Osteocyte (in vitro differentiated cells): ENCODE results near the gene CAPNS1. TPM values are rescaled to one million over a fixed set of nuclear protein-coding genes. Genes with fewer than 3 reads are reported as not detected.
A peak's percentile ranks its signal among the peaks of the same experiment; 100 is the strongest.

Experiments
- DNase-seq: peaks from one replicate; pipeline ENCODE4 v3.0.0; 2021; ENCODE audit warnings: mixed read lengths; ENCODE audit not compliant: unreplicated experiment; ENCODE audit errors: extremely low spot score
- H3K27ac Mint-ChIP-seq: one replicate; pipeline ENCODE4 v1.8.0; 2021; ENCODE audit warnings: mild to moderate bottlenecking, mixed read lengths; ENCODE audit not compliant: unreplicated experiment
- H3K27me3 Mint-ChIP-seq: one replicate; pipeline ENCODE4 v1.8.0; 2021; ENCODE audit warnings: mixed read lengths; ENCODE audit not compliant: unreplicated experiment
- H3K36me3 Mint-ChIP-seq: one replicate; pipeline ENCODE4 v1.8.0; 2021; ENCODE audit warnings: mixed read lengths; ENCODE audit not compliant: unreplicated experiment
- H3K4me1 Mint-ChIP-seq: one replicate; pipeline ENCODE4 v1.8.0; 2021; ENCODE audit warnings: mixed read lengths; ENCODE audit not compliant: unreplicated experiment
- H3K4me3 Mint-ChIP-seq: one replicate; pipeline ENCODE4 v1.8.0; 2021; ENCODE audit warnings: mild to moderate bottlenecking, moderate library complexity, mixed read lengths; ENCODE audit not compliant: unreplicated experiment
- H3K9me3 Mint-ChIP-seq: one replicate; pipeline ENCODE4 v1.8.0; 2021; ENCODE audit warnings: mixed read lengths; ENCODE audit not compliant: unreplicated experiment
- total RNA-seq: library from RNA; stranded (reverse); gene quantifications from 2 replicates; pipeline ENCODE4 v1.2.1, GENCODE V29; 2021
- TF ChIP-seq, protein P1 (sequence below): fragments of 200-600 bp; sonication (generic); IDR thresholded peaks from 2 replicates; pipeline ENCODE4 v1.5.0; 2021; ENCODE audit warnings: antibody characterized with exemption, mild to moderate bottlenecking, moderate library complexity

CAPNS1 gene
- total RNA-seq, 1 donor from 2014 or later: 789 TPM

DNA sequence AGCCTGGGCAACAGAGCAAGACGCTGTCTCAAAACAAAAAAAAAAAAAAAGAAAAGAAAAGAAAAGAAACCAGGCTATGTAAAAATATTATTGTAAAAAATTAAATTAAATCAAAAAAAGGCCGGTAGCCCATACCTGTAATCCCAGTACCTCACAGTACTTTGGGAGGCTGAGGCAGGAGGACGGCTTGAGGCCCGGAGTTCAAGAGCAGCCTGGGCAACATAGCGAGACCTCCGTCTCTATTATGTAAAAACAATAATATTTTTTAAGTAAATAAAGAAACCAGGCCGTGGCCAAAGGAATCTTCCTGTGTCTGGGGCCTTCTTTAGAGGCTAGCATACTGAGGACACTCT lies 770 bp upstream of the CAPNS1 start:
- TF ChIP-seq, protein P1, sequence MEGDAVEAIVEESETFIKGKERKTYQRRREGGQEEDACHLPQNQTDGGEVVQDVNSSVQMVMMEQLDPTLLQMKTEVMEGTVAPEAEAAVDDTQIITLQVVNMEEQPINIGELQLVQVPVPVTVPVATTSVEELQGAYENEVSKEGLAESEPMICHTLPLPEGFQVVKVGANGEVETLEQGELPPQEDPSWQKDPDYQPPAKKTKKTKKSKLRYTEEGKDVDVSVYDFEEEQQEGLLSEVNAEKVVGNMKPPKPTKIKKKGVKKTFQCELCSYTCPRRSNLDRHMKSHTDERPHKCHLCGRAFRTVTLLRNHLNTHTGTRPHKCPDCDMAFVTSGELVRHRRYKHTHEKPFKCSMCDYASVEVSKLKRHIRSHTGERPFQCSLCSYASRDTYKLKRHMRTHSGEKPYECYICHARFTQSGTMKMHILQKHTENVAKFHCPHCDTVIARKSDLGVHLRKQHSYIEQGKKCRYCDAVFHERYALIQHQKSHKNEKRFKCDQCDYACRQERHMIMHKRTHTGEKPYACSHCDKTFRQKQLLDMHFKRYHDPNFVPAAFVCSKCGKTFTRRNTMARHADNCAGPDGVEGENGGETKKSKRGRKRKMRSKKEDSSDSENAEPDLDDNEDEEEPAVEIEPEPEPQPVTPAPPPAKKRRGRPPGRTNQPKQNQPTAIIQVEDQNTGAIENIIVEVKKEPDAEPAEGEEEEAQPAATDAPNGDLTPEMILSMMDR: no peak
- Mint-ChIP-seq H3K9me3 (no peaks in the 10 kb centered on the region), H3K36me3 (peaks cover 18% of the 10 kb centered on the region), H3K27me3 (no peaks in the 10 kb centered on the region), H3K4me3 (peak overlapping the region; percentile 97), H3K4me1 (peaks cover 32% of the 10 kb centered on the region), H3K27ac (peak overlapping the region; percentile 97)
- no peak for DNase-seq

DNA sequence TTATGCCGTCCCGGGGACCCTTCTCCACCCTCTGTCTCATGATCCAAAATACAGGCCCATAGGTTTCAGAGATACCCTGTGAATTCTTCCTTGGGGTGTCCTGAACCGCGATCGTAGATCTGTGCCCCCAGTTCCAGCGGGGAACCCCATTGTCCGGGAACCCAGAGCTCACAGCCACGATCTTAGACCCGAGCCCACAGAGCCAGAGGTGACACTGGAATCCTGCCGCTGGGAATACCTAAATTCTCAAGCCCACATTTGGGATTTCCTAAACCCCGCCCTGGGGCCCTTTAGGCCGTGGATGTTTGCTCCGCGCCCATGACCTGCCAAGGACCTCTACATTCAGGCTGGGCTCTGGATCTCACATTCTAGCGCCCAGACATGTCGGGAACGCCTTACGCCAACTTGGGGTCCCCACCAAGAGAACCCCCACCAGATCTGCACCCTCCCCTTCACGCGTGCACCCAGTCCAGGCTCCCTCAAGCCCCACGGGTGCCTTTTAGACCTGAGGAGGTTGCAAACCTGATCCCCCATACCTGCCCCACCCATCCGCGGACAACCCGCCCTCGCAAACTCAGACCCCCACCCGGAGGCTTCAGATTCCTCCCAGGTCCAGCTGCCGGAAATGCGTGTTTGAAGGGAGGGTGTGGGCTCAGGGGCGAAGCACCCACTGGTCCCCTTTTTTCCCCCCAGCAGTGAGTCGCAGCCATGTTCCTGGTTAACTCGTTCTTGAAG lies 605 bp downstream of the CAPNS1 start:
- H3K4me3 Mint-ChIP-seq: peak overlapping the region; percentile 97

GRCh38 chr19:36141039-36141927 lies 1.4 kb downstream of the CAPNS1 start:
- Mint-ChIP-seq H3K4me1 (peaks cover 22% of the 10 kb centered on the region), H3K36me3 (peaks cover 33% of the 10 kb centered on the region), H3K9me3 (no peaks in the 10 kb centered on the region), H3K4me3 (peak overlapping the region; percentile 97), H3K27me3 (no peaks in the 10 kb centered on the region), H3K27ac (peak overlapping the region; percentile 81)
- peak; percentile 94 for DNase-seq
- TF ChIP-seq, protein P1: no peak

More for the DNA sequence above, 605 bp downstream of the CAPNS1 start:
- no peaks in the 10 kb centered on the region for H3K27me3 Mint-ChIP-seq
- H3K9me3 Mint-ChIP-seq: no peaks in the 10 kb centered on the region
- peaks cover 28% of the 10 kb centered on the region for H3K4me1 Mint-ChIP-seq
- H3K36me3 Mint-ChIP-seq: peaks cover 25% of the 10 kb centered on the region
- no peak for DNase-seq
- TF ChIP-seq, protein P1: no peak
- H3K27ac Mint-ChIP-seq: peak overlapping the region; percentile 97

DNA sequence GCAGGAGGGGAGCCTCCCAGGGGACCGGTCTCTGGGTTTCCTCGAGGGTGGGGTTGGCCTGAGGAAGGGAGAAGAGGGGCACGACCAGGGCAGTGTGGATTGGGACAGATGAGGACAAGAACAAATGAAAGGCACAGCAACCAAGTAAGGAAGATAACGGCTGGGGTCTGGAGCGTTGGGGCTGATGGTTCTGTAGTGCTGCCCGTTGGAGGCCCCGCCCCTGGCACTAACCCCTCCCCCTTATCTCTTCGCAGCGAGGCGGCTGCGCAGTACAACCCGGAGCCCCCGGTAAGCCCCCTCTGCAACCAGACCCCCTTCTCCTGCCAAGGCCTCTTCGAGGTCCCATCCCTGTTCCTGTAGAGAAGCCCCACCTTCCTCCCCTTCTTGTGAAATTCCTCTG lies 2.2 kb downstream of the CAPNS1 start:
- Mint-ChIP-seq H3K4me3 (peak overlapping the region; percentile 85), H3K27me3 (no peaks in the 10 kb centered on the region), H3K4me1 (peaks cover 14% of the 10 kb centered on the region), H3K36me3 (peaks cover 41% of the 10 kb centered on the region), H3K27ac (peak overlapping the region; percentile 52), H3K9me3 (no peaks in the 10 kb centered on the region)
- TF ChIP-seq, protein P1: no peak
- no peak for DNase-seq

GRCh38 chr19:36142496-36142895 lies 2.6 kb downstream of the CAPNS1 start:
- H3K27ac Mint-ChIP-seq: no peak overlapping the region

More at GRCh38 chr19:36142496-36142895, 2.6 kb downstream of the CAPNS1 start:
- TF ChIP-seq, protein P1: no peak
- Mint-ChIP-seq H3K27me3 (no peaks in the 10 kb centered on the region), H3K9me3 (no peaks in the 10 kb centered on the region), H3K36me3 (peaks cover 44% of the 10 kb centered on the region), H3K4me3 (peak overlapping the region; percentile 43), H3K4me1 (peaks cover 12% of the 10 kb centered on the region)
- DNase-seq: no peak
